ENCODE results near the gene HECW1.

- TF ChIP-seq EZH2 (IDR thresholded peaks at IDR 0.05; ENCODE audit: insufficient read depth, poor library complexity, severe bottlenecking) (no peak), EZH2phosphoT487 (IDR thresholded peaks at IDR 0.05; ENCODE audit: insufficient read depth, low read depth) (no peak)
These were observed 179.9 kb downstream of the HECW1 start for GRCh38 chr7:43292384-43292783.
